Mesenteric fat pad (tissue), 1 donor: ENCODE data around the gene SSC5D. TPM values are rescaled to one million over a fixed set of nuclear protein-coding genes. Genes with fewer than 3 reads are reported as not detected.

Experiments
- DNase-seq: peaks from one replicate; pipeline ENCODE4 v3.0.0-alpha.2; 2020; ENCODE audit warnings: low spot score
- total RNA-seq: library from RNA; stranded (reverse); fragmentation: NEBNext Ultra II Directional; extraction: Animal tissue kit (Norgen Biotek cat#: 25700); gene quantifications from one replicate; pipeline ENCODE4 v1.2.1, GENCODE V29; 2021
- donor health status: DM: yes; HTN: yes; CAD: no.

SSC5D gene
- total RNA-seq, 1 donor from 2014 or later: 13.9 TPM

DNA sequence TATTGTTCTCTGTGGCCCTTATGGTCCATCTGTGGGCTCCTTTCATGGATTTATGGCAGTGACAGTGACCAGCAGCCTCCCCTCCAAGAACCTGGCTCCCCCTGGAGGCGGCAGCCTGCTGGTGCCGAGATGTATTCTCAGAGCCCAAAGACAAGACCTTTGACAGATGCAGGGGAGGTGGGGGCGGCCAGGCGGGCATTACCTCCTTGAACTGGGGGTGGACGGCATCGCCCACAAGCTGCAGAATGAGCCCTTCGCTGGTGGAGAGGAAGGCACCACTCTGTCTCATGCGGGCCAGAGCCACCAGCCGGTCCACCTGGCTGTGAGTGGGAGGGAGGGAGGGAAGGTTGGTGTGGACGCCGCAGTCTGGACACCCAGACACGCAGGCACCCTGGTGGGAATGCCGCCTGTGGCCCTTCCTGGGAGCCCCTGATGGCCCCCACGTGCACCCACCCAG lies 33.4 kb upstream of the SSC5D start:
- DNase-seq: no peak

DNA sequence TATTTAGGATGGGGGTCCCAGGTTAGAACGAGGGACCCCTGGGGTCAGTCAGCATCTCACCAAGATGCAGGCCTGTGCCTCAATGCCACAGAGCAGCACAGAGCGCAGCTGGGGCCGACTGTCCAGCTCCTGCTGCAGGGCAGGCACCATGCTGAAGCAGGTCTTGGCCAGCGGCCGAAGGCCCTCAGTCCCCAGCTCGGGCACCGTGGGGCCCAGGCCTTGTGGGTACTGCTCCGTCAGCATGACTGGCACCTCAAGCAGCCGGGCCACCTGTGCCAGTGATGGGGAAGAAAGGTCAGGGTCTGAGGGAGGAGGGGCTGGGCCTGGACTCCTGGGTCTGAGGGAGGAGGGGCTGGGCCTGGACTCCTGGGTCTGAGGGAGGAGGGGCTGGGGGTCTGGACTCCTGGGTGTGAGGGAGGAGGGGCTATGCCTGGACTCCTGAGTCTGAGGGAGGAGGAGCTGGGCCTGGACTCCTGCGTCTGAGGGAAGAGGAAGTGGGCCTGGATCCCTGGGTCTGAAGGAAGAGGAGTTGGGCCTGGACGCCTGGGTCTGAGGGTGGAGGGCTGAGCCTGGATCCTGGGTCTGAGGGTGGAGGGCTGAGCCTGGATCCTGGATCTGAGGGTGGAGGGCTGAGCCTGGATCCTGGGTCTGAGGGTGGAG lies 32.5 kb upstream of the SSC5D start:
- DNase-seq: no peak

DNA sequence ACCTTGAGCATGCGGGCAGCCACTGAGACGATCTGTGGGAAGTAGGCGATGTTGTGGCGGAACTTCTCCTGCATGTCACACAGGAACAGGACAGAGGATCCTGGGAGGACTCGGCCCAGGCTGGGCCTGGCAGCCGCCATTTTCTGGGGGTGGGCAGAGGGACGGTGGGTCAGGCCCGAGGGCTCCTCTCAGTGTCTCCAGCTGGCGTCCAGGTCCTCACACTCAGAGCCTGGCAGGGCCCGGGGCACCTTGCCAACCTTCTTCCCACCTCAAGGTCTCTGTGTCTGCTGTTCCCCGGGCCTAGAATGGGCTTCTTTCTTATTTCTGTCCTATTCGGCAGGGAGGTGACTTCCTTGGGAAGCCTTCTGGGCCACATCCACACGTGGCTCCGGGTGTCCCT lies 31.9 kb upstream of the SSC5D start:
- no peak for DNase-seq

DNA sequence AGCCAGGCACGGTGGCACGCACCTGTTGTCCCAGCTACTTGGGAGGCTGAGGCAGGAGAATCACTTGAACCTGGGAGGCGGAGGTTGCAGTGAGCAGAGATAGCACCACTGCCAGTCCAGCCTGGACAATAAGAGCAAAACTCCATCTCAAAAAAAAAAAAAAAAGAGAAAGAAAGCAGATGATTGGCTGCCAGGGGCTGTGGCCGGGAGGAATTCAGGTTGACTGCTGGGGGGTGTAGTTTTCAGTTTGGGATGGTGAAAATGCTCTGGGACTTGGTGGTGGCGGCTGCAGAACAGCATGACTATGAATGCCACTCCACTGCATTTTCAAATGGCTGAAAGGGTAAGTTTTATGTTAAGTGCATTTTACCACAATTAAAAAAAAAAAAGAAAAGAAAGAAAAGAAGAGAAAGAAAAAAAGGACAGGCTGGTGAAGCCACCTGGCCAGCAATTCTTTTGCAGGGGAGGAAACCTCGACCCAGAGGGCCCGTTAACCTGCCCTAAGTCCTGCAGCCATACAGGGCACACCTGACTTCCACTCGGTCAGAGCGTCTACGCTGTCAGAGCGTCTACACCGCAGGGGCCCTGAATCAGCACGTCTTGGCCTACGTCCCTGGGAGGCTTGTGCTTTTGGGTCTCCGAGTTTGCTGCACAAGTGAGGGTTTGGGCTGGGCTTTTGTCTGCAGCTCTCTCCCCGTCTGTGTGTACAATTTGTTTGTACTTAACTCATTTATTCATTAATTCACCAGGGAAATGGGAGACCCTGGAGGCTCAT lies 30.4 kb upstream of the SSC5D start:
- no peak for DNase-seq

DNA sequence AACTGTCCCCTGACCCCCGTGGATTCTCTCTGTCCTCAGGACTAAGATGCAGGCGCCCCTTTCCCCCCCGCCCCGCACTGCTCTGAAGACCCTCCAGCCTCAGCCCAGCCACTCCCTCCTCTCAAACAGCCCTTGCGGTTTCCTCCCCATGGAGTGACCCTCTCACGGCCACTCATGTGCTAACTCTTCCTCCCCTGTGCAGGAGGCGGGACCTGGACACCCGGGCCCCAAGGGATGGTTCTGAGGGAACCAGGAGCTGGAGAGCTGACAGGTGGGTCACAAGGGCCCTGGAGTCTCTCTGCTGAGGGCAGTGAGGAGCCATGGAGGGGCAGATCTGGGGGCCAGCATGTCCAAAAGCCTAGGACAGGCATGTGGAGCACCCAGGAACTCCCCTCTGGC lies 28.7 kb upstream of the SSC5D start:
- DNase-seq: no peak

DNA sequence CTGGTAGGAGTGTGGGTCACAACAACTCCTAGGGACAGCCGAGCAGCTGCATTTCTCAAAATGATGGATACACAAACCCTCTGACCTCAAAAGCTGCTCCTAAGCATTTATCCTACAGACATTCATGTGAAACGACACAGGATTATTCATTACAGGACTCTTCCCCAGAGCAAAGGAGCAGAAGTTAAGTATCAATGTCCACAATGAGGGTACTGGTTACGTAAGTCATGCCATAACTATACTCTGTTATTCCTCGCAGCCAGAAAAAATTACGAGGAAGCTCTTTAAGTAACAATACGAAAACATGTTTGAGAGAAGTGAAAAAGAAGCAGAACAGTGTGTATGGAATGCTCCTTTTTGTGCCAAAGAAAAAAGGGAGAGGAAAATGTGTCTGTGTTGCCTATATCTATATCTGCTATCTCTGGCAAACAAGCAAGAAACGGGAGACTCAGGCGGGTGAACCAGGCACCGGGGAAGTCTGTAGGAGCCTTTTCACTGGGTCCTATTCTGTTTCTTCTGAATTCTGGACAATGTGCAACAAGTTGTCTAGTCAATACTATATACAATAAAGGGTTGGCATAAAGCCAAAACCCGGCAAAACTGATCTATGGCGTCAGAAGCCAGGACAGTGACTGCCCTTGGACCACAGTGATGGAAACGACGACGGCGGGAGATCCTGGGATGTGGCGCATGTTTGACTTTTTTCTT lies 28.1 kb upstream of the SSC5D start:
- DNase-seq: no peak

DNA sequence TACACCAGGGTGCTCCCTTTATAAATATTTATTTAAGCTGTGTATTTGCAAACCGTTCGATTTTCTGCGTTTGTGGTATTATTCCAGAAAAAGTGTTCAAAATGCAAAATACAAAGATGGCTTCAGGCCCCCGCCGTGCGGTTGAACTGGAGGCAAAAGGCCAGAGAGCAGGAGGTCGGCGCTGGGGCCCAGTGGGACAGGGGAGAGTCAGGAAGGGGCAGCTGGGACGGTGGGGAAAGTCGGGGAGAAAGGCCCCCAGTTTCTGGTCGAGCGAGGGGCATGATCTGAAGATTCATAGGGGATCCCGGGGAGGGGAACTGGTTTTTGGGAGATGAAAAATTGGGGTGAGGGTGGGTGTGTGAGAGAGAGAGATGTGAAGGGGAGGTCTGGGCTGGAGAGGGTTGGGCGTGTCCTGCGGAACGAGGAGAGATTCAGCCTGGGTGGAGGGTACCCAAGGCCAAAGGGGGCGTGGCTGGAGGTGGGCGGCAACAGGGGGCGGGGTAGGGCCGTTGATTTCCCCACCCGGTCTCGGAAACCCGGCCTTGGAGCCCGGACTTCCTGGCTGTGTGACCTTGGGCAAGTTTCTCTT lies 27.5 kb upstream of the SSC5D start:
- DNase-seq: no peak

DNA sequence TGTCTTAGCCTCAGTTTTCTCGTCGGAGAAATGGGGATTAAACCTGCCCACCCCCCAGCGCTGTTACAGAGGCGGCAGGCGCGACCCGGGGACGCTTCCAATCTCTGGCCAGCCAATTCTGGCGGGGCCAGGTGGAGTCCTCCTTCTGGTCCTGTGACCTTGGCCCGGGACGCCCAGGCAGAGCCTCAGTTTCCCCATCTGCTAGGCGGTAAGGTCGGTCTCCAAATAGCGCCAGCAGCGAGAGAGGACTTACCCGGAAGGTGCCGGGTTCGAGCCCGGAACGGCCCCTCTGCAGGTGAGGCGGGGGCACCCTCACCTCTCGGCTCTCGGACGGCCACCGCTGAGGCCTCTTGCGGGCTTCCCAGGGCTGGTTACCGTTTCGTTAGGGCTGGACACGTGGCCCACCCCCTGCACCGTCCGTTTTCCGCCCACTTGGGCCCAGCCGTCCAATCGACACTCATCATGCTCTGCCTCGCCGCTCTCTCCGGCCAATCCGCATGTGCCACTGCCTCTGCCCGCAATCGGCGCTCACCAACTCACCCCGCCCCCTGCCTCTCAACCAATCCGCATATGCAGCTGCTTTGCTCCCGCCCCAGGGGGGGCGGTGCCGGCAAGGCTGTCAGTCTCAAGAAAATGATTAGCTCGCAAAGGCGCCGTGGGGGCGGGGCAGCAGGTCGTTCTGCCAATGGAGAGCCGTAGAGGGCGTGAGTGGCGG lies 26.8 kb upstream of the SSC5D start, which contains the start of gene ISOC2:
Gene ISOC2 (minus strand): TSS at position 384 of the 715 bp plus-strand sequence. CDS start 5,156 bp downstream, outside the sequence.
- DNase-seq: peak; percentile 100

DNA sequence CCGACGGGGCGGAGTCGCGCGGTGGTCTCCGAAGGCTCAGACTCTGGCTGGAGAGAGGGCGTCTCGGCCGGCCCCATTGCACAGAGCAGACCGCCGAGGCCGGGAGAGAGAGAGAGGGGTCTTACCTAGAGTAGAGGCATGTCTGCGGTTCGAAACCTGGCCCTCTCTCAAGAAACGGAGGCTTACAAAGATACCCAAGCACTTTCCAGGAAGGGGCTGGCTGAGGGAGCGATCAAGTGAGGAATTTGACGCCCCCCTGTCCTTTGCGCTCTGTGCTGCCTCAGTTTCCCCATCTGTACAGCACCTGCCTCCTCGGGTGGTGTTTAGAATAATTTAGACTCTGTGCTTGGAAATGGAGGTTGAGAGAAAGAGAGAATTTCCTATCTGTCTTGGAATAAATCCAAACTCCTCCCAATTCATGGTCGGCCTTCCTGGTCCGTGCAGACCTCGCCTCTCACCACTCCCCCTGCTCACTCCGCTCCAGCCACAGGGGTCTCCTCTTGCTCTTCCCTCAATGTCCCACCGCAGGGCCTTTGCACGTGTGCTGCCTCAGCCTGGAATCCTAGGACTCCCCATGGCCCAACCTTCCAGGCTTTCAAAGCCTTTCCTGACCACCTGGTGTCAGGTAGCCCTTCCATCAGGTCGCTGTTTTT lies 26.1 kb upstream of the SSC5D start:
- DNase-seq: no peak

DNA sequence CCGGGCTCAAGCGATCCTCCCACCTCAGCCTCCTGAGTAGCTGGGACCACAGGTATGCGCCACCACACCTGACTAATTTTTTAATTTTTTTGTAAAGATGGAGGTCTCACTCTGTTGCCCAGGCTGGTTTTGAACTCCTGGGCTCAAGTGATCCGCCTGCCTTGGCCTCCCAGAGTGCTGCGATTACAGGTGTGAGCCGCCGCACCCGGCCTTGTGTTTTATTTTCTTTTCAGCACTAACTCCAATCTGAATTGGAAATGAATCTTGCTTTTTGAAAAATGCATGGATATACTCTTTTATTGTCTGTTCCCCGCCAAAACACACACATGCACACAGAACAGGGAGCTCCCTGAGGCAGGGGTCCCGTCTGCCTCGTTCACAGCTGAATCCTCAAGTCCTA lies 25.5 kb upstream of the SSC5D start:
- DNase-seq: no peak

DNA sequence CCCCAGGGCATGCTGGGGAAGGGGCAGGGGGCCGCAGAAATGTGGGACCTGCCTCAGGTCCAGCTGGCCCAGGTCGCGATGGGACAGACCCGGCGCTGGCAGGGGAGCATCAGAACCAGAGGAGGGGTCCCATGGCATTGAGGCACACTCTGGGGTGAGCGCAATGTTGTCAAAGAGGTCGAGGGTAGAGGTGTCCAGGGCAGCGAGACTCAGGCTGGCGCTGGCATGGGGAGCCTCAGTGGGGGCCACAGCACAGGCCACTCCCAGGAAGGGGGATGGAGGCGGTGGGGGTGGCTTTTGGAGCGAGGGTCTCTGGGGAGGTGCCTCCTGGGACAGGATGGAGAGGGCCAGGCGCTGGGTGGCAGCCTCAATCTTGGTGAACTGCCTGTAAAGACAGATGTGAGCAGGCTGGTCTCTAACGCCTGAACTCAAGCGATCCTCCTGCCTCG lies 24.6 kb upstream of the SSC5D start:
- no peak for DNase-seq

DNA sequence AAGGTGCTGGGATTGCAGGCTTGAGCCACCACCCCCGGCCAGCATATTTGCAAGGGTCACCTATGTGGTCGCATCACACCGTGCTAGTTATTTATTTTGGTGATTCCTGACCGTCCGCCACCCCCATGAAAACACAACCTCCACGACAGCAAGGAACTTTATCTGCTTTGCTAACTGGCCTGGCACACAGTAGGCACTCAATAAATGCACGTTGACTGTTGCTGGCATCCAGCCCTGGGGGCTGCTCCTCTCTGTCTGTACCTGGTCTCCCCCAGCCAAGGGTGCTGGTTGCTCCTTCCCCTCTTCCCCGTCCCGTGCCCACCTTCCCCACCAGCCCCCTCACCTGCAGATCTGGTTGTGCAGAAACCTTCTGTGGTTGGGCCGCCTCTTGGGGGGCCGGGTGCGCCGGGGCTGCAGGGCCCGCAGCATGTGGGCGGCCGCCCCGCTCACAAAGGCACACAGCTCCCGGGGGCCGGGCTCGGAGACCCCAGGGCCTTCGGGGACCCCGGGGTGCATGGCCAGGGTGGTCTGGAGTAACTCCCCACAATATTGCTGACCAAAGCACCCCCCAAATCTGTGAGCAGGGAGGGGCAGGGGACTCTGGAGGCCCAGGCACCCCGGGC lies 24.1 kb upstream of the SSC5D start:
- no peak for DNase-seq

DNA sequence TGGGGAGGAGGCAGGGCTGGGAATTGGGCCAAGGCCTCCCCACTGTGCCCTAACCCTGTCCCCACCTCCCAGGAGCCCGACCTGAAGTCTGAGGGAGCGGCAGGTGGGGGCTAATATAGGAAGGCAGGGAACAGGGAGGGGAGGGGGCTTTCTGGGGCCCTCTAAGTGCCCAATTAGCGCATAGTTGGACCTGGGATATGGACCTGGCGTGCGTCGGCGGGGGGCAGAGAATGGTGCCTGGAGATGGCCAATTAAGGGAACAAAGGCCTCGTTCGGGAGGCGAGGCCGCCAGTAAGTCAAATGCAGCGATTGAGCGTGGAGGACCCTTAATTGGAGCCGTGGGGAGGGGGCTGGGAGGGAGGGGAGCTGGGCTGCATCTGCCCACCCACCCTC lies 23.6 kb upstream of the SSC5D start, which contains the start of gene C19orf85:
Gene C19orf85 (minus strand): TSS at position 90 of the 393 bp plus-strand sequence. CDS start 197 bp downstream, outside the sequence.
- DNase-seq: no peak

DNA sequence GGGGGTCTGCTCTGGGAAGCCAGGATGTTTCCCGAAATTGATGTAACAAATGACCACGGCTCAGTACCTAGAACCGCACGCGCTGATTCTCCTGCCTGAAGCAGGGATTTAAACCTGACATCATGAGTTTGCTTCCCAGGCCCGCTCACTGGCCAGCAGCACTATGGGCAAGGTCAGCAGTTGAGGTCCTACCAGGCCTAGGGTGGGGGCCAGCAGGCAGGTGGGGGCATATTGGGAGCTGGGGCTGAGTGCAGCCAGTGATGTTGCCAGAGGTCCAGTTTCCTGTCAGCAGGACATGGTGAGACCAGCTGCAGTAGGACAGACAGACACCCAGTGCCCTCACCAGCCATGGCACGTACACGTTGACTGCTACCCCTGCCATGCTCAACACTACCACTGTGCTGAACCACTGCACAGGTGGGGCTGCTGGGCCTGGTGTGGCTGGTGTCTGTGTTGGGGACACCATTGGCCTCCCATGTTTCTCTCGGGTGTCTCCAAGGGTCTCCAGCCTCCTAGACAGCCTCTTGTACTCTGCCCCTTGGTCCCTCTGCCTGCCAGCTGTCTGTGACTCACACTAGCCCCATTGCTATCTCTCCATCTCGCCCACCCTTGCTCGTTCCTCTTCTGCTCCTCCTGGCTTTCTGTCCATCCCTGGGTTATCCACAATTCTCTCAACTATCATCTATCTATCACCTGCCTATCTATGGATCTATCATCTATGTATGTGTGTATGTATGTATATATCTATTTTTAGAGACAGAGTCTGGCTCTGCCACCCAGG lies 22.6 kb upstream of the SSC5D start:
- no peak for DNase-seq

DNA sequence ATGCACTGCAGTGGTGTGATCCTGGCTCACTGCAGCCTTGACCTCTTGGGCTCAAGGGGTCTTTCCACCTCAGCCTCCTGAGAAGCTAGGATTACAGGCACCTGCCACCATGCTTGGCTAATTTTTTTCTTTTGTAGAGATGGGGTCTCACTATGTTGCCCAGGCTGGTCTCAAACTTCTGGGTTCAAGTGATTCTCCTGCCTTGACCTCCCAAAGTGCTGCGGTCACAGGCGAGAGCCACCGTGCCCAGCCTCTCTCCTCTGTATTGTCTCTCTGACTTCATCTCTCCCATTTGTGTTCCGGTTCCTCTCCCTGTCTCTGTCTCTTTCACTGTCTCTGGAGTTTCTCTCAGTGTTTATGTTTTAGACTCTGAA lies 22.0 kb upstream of the SSC5D start:
- no peak for DNase-seq

DNA sequence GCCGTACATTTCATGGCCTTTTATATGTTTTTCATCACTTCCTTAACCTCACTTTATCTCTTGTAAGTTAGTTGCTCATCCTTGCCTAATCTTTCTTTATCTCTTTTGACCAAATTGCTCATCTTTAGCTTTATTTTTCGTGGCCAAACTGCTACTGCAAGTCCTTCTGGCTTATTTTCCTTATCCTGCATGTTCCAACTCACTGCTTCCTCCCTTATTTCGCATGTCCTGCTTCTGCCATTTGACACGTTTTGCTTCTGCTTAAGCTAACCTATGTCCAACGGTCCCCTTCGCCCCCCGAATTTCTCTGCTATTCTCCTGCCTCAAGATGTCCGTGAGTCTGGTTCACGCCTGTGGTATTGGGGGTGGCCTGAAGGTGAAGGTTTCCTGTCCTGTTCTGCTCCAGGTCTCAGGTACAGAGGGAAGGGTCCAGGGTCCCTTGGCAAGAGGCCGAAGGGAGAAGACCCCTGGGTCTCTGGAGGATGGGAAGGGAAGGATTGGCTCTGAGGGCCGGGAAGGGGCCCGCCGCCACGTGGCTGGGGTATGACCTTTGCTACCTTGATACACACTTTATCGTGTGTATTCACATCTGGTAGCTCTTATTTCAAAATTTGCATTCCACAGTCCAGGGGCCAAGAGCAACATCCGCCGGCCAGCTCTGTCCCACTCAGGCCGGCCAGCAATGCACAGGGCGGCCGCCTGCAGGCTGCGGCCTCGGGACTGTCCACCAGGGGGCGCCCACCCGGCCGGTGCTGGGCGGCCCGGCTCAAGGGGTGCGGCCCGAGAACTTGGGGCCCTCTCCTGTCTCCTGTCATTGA lies 20.8 kb upstream of the SSC5D start:
- DNase-seq: no peak

DNA sequence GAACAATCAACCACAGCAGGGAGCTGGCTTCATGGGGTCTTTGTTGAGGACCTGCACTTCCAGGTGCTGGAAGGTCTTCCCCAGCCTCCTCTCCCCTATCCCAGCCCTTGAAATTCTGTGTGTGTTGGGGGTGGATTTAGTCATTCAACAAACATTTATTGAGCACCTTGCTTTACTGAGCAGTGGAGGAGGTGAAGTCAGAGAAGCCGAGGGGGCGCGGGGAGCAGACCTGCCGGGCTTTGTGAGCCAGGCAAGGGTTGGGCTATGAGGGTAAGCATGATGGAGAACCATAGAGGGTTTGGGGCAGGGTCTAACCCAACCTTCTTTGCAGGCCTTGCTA lies 20.2 kb upstream of the SSC5D start:
- DNase-seq: no peak

DNA sequence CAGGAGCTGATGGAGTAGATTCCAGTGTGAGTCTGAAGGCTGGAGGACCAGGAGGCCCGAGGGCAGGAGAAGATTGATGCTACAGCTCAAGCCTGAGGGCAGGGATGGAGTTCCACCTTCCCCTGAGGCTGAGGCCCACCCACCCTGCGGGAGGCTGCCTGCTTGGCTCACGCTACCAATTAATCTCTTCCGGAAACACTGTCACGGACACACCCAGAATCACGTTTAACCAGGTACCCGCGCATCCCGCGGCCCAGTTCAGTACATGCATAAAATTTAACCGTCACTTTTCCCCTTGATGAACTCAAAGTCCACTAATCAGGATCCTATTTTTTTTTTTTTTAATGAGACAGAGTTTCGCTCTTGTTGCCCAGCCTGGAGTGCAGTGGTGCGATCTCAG lies 17.0 kb upstream of the SSC5D start:
- no peak for DNase-seq
